ENCODE data around the gene CREBRF. TPM values are rescaled to one million over a fixed set of nuclear protein-coding genes. Genes with fewer than 3 reads are reported as not detected.
"Not testable (repeated sequence)": the region's sequence is repeated elsewhere in the genome, so short reads cannot be mapped to it uniquely, and the experiment has no call there.

The CREBRF gene
- total RNA-seq, 1 donor from 2014 or later = 17.8 TPM

DNA sequence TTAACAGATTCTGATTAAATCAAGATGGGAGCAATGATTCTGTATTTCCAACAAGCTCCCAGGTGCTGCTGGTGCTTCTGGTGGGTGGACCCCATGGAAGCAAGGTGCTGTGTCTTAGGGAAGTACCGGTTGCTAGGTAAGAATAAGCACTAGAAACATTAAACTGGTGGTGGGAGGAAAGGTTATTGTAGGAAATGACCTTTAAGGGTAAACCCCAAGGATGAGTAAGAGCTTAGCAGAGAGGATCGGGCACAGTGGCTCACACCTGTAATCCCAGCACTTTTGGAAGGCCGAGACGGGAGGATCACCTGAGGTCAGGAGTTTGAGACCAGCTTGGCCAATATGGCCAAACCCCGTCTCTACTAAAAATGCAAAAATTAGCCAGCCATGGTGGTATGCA, 16.2 kb upstream of the CREBRF start:
- Mint-ChIP-seq H3K9me3 (ENCODE audit: low read depth) (peaks cover 5% of the 10 kb centered on the region), H3K4me1 (ENCODE audit: low read depth) (peaks cover 10% of the 10 kb centered on the region), H3K27ac (peak overlapping the region; percentile 46), H3K4me3 (ENCODE audit: low read depth) (no peak overlapping the region), H3K36me3 (ENCODE audit: insufficient read depth) (peaks cover 15% of the 10 kb centered on the region), H3K27me3 (no peaks in the 10 kb centered on the region)
- TF ChIP-seq CTCF (IDR thresholded peaks at IDR 0.05; ENCODE audit: unreplicated experiment) = no peak
- DNase-seq (ENCODE audit: low spot score, unreplicated experiment) = no peak

DNA sequence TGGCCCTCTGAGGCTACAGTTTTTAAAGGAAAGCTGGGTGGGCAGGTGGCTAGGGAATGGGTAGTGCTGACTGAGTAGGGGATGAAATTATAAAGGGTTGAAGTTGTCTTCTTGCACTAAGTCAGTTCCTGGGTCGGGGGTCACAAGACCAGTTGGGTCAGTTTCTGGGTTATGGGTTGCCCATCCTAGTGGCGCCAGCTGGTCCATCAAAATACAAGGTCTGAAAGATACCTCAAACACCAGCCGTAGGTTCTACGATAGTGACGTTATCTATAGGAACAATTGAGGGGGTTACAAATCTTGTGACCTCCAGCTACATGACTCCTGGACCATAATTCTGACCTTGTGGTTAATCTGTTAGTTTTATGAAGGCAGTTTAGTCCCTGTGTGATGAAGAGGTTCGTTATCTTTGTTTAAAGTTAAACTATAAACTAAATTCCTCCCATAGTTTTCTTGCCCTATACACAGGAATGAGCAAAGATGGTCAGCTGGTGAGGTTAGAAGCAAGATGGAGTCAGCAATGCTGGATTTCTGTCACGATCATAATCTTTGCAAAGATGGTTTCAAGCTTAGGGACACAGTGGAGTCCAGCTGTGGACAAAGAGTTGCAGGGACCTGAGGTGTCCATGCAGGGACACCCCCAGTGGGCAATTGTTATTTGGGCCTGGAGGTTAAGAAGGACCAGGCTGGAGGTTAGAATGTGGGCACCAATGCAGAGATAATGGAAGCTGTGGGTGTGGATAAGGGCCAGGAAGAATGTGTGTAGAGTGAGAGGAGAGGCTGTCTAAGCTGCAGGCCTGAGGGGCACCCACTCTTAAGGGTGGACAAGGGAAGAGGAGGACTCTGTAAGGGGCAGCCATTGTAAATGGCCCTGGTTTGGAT, 14.0 kb upstream of the CREBRF start:
- no peak for TF ChIP-seq CTCF (IDR thresholded peaks at IDR 0.05; ENCODE audit: unreplicated experiment)
- peaks cover 10% of the 10 kb centered on the region for H3K36me3 Mint-ChIP-seq (ENCODE audit: insufficient read depth)
- H3K4me1 Mint-ChIP-seq (ENCODE audit: low read depth) = peaks cover 19% of the 10 kb centered on the region
- no peaks in the 10 kb centered on the region for H3K27me3 Mint-ChIP-seq
- no peak overlapping the region for H3K4me3 Mint-ChIP-seq (ENCODE audit: low read depth)
- DNase-seq (ENCODE audit: low spot score, unreplicated experiment) = no peak
- H3K9me3 Mint-ChIP-seq (ENCODE audit: low read depth) = peaks cover 5% of the 10 kb centered on the region
- peak overlapping the region; percentile 14 for H3K27ac Mint-ChIP-seq

GRCh38 chr5:173042763-173043107, 13.4 kb upstream of the CREBRF start:
- Mint-ChIP-seq H3K4me1 (ENCODE audit: low read depth) (peaks cover 23% of the 10 kb centered on the region), H3K27ac (no peak overlapping the region), H3K36me3 (ENCODE audit: insufficient read depth) (peaks cover 10% of the 10 kb centered on the region), H3K9me3 (ENCODE audit: low read depth) (peaks cover 5% of the 10 kb centered on the region), H3K4me3 (ENCODE audit: low read depth) (no peak overlapping the region), H3K27me3 (no peaks in the 10 kb centered on the region)
- DNase-seq (ENCODE audit: low spot score, unreplicated experiment) = no peak
- no peak for TF ChIP-seq CTCF (IDR thresholded peaks at IDR 0.05; ENCODE audit: unreplicated experiment)

- peak; percentile 20 for DNase-seq (ENCODE audit: low spot score, unreplicated experiment)
- Mint-ChIP-seq H3K36me3 (ENCODE audit: insufficient read depth) (peaks cover 3% of the 10 kb centered on the region), H3K27ac (peak overlapping the region; percentile 88), H3K4me3 (ENCODE audit: low read depth) (no peak overlapping the region), H3K27me3 (no peaks in the 10 kb centered on the region), H3K9me3 (ENCODE audit: low read depth) (no peaks in the 10 kb centered on the region), H3K4me1 (ENCODE audit: low read depth) (peaks cover 27% of the 10 kb centered on the region)
- TF ChIP-seq CTCF (IDR thresholded peaks at IDR 0.05; ENCODE audit: unreplicated experiment) = no peak
Measured at GRCh38 chr5:173045474-173045873, 10.7 kb upstream of the CREBRF start.

DNA sequence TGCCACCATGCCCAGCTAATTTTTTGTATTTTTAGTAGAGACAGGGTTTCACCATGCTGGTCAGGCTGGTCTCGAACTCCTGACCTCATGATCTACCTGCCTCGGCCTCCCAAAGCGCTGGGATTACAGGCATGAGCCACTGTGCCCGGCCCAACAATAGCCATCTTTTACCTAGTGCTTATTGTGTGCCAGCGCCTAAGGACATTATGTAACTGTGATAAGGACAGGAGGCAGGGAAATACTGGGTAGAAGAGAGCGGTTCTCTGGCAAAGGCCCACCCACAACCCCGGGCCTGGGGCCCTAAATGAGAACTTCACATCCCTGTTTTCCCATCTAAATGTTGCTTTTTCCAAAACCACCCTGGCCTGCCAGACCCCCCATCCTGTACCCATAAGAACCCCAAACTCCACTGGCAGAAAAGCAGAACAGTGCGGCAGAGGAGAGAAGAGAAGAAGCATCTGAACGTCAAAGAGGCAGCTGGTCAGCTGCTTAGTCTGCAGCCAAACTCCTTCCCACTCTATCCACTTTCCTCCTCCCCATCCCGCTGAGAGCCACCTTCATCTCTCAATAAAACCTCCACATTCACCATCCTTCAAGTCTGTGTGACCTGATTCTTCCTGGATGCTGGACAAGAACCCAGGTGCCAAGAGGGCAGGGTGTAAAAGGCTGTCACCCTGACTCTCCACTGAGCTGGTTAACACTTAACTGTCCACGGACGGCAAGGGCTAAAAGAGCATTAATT, 8.9 kb upstream of the CREBRF start:
- H3K27ac Mint-ChIP-seq; H3K27me3 Mint-ChIP-seq; H3K9me3 Mint-ChIP-seq (ENCODE audit: low read depth); H3K36me3 Mint-ChIP-seq (ENCODE audit: insufficient read depth); H3K4me3 Mint-ChIP-seq (ENCODE audit: low read depth); DNase-seq (ENCODE audit: low spot score, unreplicated experiment): not testable (repeated sequence)
- peaks cover 24% of the 10 kb centered on the region for H3K4me1 Mint-ChIP-seq (ENCODE audit: low read depth)
